GM19455 (cell line): ENCODE data around the gene NUMA1.

Source experiments
- ATAC-seq: cut with Tn5 transposase; IDR thresholded peaks from one replicate; pipeline ENCODE4 v1.9.1; 2021; ENCODE audit not compliant: unreplicated experiment

The NUMA1 gene

GRCh38 chr11:72102946-72103753, 22.8 kb upstream of the NUMA1 start, which contains the start of gene LAMTOR1:
Gene LAMTOR1 (minus strand): TSS chr11:72103297. CDS start chr11:72103224, 73 bp downstream.
- ATAC-seq = peak; percentile 74

- ATAC-seq = no peak
Observed at GRCh38 chr11:72102631-72102945, 22.2 kb upstream of the NUMA1 start.

GRCh38 chr11:72102162-72102561, 21.8 kb upstream of the NUMA1 start:
- no peak for ATAC-seq

- no peak for ATAC-seq
Observed at GRCh38 chr11:72100462-72100861, 20.1 kb upstream of the NUMA1 start.

GRCh38 chr11:72100009-72100408, 19.7 kb upstream of the NUMA1 start:
- no peak for ATAC-seq

GRCh38 chr11:72098741-72099140, 18.4 kb upstream of the NUMA1 start:
- ATAC-seq = no peak

- ATAC-seq = no peak
Observed at GRCh38 chr11:72091292-72091691, 10.9 kb upstream of the NUMA1 start.

- ATAC-seq = no peak
Observed at GRCh38 chr11:72088076-72088808, 7.9 kb upstream of the NUMA1 start.

GRCh38 chr11:72085621-72086351, 5.4 kb upstream of the NUMA1 start:
- no peak for ATAC-seq

GRCh38 chr11:72084965-72085364, 4.6 kb upstream of the NUMA1 start:
- no peak for ATAC-seq

- no peak for ATAC-seq
Observed at GRCh38 chr11:72084076-72084475, 3.7 kb upstream of the NUMA1 start.

- ATAC-seq = no peak
Observed at GRCh38 chr11:72083414-72083813, 3.1 kb upstream of the NUMA1 start.

GRCh38 chr11:72081821-72082453, 1.6 kb upstream of the NUMA1 start:
- ATAC-seq = no peak

- ATAC-seq = no peak
Observed at GRCh38 chr11:72081184-72081644, 872 bp upstream of the NUMA1 start.

- ATAC-seq = no peak
Observed at GRCh38 chr11:72079819-72080325, 470 bp downstream of the NUMA1 start.

GRCh38 chr11:72078477-72078876, 1.9 kb downstream of the NUMA1 start:
- no peak for ATAC-seq

- no peak for ATAC-seq
Observed at GRCh38 chr11:72075756-72076155, 4.6 kb downstream of the NUMA1 start.

- no peak for ATAC-seq
Observed at GRCh38 chr11:72075109-72075508, 5.2 kb downstream of the NUMA1 start.

GRCh38 chr11:72072348-72072747, 8.0 kb downstream of the NUMA1 start:
- no peak for ATAC-seq

- no peak for ATAC-seq
Observed at GRCh38 chr11:72070491-72070890, 9.9 kb downstream of the NUMA1 start.

- ATAC-seq = no peak
Observed at GRCh38 chr11:72069787-72070251, 10.5 kb downstream of the NUMA1 start.
